ENCODE measurements around the gene AHNAK. TPM values are rescaled to one million over a fixed set of nuclear protein-coding genes. Genes with fewer than 3 reads are reported as not detected.

Gene AHNAK
- total RNA-seq, 1 donor from 2014 or later = 296 TPM

DNA sequence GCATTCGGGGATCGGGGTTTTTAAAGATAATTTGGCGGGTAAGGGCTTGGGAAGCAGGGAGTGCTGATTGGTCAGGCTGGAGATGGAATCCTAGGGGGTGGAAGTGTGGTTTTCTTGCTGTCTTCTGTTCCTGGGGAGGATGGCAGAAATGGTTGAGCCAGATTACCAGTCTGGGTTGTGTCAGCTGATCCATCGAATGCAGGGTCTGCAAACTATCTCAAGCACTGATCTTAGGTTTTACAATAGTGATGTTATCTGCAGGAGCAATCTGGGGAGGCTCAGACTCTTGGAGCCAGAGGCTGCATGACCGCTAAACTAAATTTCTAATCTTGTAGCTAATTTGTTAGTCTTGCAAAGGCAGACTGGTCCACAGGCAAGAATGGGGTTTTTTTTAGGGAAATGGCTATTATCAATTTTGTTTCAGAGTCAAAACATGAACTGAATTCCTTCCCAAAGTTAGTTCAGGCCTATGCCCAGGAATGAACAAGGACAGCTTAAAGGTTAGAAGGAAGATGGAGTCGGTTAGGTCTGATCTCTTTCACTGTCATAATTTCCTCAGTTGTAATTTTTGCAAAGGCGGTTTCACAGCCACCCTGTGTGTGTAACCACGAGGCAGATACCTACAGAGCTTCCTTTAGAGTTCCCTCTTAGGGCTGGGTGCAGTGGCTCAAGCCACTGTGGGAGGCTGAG, 117.6 kb downstream of the AHNAK start:
- DNase-seq (ENCODE audit: low read depth) = no peak
- TF ChIP-seq, protein P1, sequence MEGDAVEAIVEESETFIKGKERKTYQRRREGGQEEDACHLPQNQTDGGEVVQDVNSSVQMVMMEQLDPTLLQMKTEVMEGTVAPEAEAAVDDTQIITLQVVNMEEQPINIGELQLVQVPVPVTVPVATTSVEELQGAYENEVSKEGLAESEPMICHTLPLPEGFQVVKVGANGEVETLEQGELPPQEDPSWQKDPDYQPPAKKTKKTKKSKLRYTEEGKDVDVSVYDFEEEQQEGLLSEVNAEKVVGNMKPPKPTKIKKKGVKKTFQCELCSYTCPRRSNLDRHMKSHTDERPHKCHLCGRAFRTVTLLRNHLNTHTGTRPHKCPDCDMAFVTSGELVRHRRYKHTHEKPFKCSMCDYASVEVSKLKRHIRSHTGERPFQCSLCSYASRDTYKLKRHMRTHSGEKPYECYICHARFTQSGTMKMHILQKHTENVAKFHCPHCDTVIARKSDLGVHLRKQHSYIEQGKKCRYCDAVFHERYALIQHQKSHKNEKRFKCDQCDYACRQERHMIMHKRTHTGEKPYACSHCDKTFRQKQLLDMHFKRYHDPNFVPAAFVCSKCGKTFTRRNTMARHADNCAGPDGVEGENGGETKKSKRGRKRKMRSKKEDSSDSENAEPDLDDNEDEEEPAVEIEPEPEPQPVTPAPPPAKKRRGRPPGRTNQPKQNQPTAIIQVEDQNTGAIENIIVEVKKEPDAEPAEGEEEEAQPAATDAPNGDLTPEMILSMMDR (conservative IDR thresholded peaks at IDR 0.05; ENCODE audit: low read depth, low read length) = no peak
- H3K4me3 ChIP-seq (ENCODE audit: low read depth, low read length) = no peak overlapping the region

DNA sequence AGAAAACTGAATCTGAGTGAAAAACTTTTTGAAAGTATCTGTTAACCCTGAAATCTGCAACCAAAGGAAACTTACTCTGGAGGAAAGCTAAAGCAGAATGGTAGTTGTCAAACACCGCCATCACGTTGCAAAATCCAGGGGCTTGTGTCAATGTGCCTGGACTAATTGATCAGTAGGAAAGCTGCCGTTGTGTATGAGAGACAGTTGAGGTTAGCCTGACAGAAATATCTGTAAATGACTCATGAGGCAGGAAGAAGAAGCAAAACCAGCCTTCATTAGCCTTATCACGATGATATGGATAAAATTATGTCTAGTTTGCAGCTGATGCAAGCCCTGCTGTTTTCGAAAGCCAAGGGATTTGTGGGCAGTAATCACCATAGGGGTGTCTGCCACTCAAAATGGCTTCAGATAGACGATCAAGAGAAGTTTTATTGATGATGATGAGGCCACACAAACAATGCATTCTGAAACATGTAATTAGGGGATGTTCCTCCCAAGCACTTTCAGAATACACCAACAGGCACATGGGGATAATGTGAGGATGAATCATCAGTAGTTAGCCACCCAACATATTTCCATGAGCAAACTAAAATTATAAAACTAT, 118.9 kb downstream of the AHNAK start:
- DNase-seq (ENCODE audit: low read depth) = no peak
- TF ChIP-seq, protein P1 (conservative IDR thresholded peaks at IDR 0.05; ENCODE audit: low read depth, low read length) = no peak
- no peak overlapping the region for H3K4me3 ChIP-seq (ENCODE audit: low read depth, low read length)

DNA sequence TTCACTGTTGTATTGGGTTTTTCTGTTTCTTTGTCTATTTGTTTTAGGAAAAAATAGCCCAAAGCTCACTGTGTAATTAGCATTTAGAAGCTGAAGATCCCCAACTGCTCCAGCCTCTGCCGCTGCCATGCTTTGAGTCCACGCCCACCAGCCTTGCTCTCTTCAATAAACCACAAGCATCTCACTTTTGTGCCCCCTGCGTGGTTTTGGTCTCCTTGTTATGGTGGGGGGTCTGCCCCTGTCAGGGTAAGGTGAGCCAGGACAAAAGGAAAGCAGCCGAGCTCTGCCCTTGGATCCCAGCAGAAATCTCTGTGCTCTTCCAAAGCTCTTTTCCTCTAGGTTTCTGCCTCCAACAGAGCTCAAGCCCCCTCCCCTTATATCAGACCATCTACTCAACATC, 123.6 kb downstream of the AHNAK start:
- DNase-seq (ENCODE audit: low read depth) = no peak
- TF ChIP-seq, protein P1 (conservative IDR thresholded peaks at IDR 0.05; ENCODE audit: low read depth, low read length) = no peak
- H3K4me3 ChIP-seq (ENCODE audit: low read depth, low read length) = no peak overlapping the region

DNA sequence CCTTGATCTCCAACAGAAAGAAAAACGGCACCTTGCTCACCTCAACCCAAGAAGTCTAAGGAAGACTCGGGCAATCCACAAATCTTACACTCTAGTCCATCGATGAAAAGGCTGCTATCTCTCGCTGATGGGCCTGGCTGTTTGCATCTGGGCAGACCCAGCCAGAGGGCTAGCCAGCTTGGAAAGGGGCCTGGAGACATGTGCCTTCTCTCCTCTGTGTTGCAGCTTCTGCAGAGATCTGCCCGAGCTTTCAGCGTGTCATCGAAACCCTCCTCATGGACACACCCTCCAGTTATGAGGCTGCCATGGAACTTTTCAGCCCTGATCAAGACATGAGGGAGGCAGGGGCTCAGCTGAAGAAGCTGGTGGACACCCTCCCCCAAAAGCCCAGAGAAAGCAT, 124.6 kb downstream of the AHNAK start:
- TF ChIP-seq, protein P1 (conservative IDR thresholded peaks at IDR 0.05; ENCODE audit: low read depth, low read length) = no peak

DNA sequence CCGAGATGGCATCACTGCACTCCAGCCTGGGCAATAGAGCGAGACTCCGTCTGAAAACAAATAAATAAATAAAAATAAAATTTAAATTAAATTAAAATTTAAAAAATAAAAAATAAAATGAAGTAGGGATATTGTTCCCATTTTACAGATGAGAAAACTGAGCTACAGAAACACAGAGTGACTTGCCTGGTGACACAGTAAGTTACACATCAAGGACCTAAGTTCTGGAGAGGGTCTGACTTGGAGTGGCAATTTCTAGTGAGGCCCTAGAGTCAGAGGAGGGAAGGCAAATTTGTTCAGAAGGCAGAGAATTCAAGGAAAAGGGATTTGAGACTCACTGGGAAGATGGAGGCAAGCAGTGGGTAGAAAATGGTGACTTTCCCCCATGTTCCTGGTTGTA, 125.7 kb downstream of the AHNAK start:
- TF ChIP-seq, protein P1 (conservative IDR thresholded peaks at IDR 0.05; ENCODE audit: low read depth, low read length) = no peak
- DNase-seq (ENCODE audit: low read depth) = no peak
- H3K4me3 ChIP-seq (ENCODE audit: low read depth, low read length) = no peak overlapping the region

More for the DNA sequence above, 124.6 kb downstream of the AHNAK start:
- H3K4me3 ChIP-seq (ENCODE audit: low read depth, low read length) = no peak overlapping the region
- DNase-seq (ENCODE audit: low read depth) = no peak

DNA sequence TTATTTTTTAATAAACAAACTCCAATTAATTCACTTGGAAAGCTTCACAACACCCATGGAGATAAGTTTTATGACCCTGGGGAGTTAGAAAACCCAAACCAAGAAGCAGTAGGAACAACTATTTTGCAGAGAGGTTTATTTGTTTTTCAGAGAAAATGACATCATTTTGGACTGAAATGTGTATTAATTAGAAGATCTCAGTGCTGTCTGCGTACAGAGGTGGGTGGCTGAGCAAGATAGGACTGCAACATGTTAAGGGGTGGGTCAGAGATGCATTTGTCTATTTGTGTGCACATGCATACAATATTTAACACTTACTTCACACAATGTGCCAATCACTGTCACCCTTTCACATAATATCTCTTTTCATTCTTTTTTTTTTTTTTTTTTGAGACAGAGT, 126.7 kb downstream of the AHNAK start:
- TF ChIP-seq, protein P1 (conservative IDR thresholded peaks at IDR 0.05; ENCODE audit: low read depth, low read length) = no peak
- H3K4me3 ChIP-seq (ENCODE audit: low read depth, low read length) = no peak overlapping the region
- DNase-seq (ENCODE audit: low read depth) = no peak
